ENCODE data around the gene TNFRSF1A. TPM values are rescaled to one million over a fixed set of nuclear protein-coding genes. Genes with fewer than 3 reads are reported as not detected.

TNFRSF1A gene
- total and polyA plus RNA-seq, 2 of the 13 experiments (the other 11 are each of a cell fraction or from before 2014, with no cell fraction given): 41.5 to 61.2 TPM

- TF ChIP-seq ZNF441 (CRISPR knock-in tag; IDR thresholded peaks at IDR 0.05; ENCODE audit: borderline replicate concordance) (no peak), ZBTB33 (CRISPR knock-in tag; IDR thresholded peaks at IDR 0.05) (peak; percentile 22; the same call in 1 of the 2 replicates)
These were observed 40.5 kb upstream of the TNFRSF1A start (continued) for GRCh38 chr12:6382371-6382770.

GRCh38 chr12:6380141-6381121 lies 38.6 kb upstream of the TNFRSF1A start:
- no TSS peak for BruUV-seq (replicated peaks)
- no peak for FAIRE-seq
- DNase-seq (ENCODE audit: low spot score): no peak
- peaks cover 23% of the 10 kb centered on the region for H3K79me2 ChIP-seq (ENCODE audit: insufficient read depth, low read length)
- ATAC-seq: no peak
- H3K27ac ChIP-seq (ENCODE audit: extremely low read length, insufficient read depth, low read length): no peak overlapping the region
- intact Hi-C loops (cut with micrococcal nuclease; ENCODE audit: unreplicated experiment) (no loop called here), in situ Hi-C loops (cut with HindIII; ENCODE audit: extremely low pct_ligation_motif_present, low pct_unique_long_range_greater_than_20kb) (no loop called here)
- H2AFZ ChIP-seq (ENCODE audit: low read length): no peak overlapping the region
- no peak for TF ChIP-seq SATB2 (CRISPR knock-in tag; IDR thresholded peaks at IDR 0.05)
- no peak for TF ChIP-seq KLF13 (CRISPR knock-in tag; IDR thresholded peaks at IDR 0.05)
- TF ChIP-seq JUN (CRISPR knock-in tag; IDR thresholded peaks at IDR 0.05): no peak
- no peak for TF ChIP-seq ZFP41 (CRISPR knock-in tag; IDR thresholded peaks at IDR 0.05; ENCODE audit: borderline replicate concordance)
- TF ChIP-seq ZEB1 (IDR thresholded peaks at IDR 0.05; ENCODE audit: insufficient replicate concordance, low read depth): no peak
- no peak for TF ChIP-seq ZNF550 (CRISPR knock-in tag; IDR thresholded peaks at IDR 0.05; ENCODE audit: borderline replicate concordance)
- TF ChIP-seq RBM39 (IDR thresholded peaks at IDR 0.05; ENCODE audit: low read depth, low read length, poor library complexity, severe bottlenecking): no peak
- H3K27me3 ChIP-seq (ENCODE audit: control insufficient read depth in 1 of 2, insufficient read depth in 2 of 2, low read length in 2 of 2): peaks cover 0 to 2% of the 10 kb centered on the region in 2 experiments; a peak in 1 of 5 replicates
- no peaks in the 10 kb centered on the region for H4K20me1 ChIP-seq (ENCODE audit: insufficient read depth, low read length)
- H3K9me3 ChIP-seq (ENCODE audit: low read length): no peaks in the 10 kb centered on the region
- 80% methylated on average over 14 of the region's 14 CpGs for WGBS (ENCODE audit: low lambda C conversion rate)
- no peak overlapping the region for H3K4me3 ChIP-seq (replicated peaks in 1 of 3; ENCODE audit: insufficient read depth in 1 of 3, low read depth in 2 of 3, low read length in 3 of 3)
- ChIA-PET POLR2A (interaction anchor here (1.0 to 7.2 kb wide), 3 partner anchors 8 to 45 kb away, joined by 5 to 140 read pairs (median 136); partner anchors contain the start of gene SCNN1A), CTCF (ENCODE audit: low intra/inter-chr PET ratio, low total read pairs) (no interaction called here)
- no peak overlapping the region for H3K9ac ChIP-seq (ENCODE audit: insufficient read depth, low read depth, low read length)
- H3K4me1 ChIP-seq (ENCODE audit: insufficient read depth, low read length): peaks cover 62% of the 10 kb centered on the region
- H3K4me2 ChIP-seq (ENCODE audit: low read depth, low read length): no peak overlapping the region
- no peaks in the 10 kb centered on the region for H3K36me3 ChIP-seq (replicated peaks in 1 of 2; ENCODE audit: control insufficient read depth in 1 of 2, insufficient read depth in 2 of 2, low read length in 2 of 2)
